IMR-90 (cell line): ENCODE results near the gene TRAPPC2L. TPM values are rescaled to one million over a fixed set of nuclear protein-coding genes. Genes with fewer than 3 reads are reported as not detected.

Experiments used
- ATAC-seq: fragments of 200-7000 bp; cut with Tn5 transposase; 2 replicates; pipeline ENCODE4 v1.9.1; 2020; ENCODE audit warnings: low read depth, mild to moderate bottlenecking, moderate library complexity
- BruUV-seq: library from RNA; stranded (reverse); fragments of 400-500 nt; replicated peaks from 2 replicates; lab custom pipeline; 2021; lab: Mats Ljungman, UMichigan
- CTCF ChIA-PET: fragments of 300-600 bp; formaldehyde crosslinking; extraction: SDS; loops from one replicate; lab custom pipeline; 2021; ENCODE audit warnings: antibody characterized with exemption; lab: Yijun Ruan, JAX
- POLR2A ChIA-PET: fragments of 300-600 bp; sonication (Branson Sonifier 250); formaldehyde crosslinking; loops from one replicate; lab custom pipeline; 2022; ENCODE audit warnings: antibody characterized with exemption; ENCODE audit not compliant: unreplicated experiment; lab: Charles Lee
- DNase-seq: peaks from one replicate; pipeline ENCODE4 v3.0.0; 2013
- H2AFZ ChIP-seq: replicated peaks from 2 replicates; pipeline ENCODE3; 2013; ENCODE audit warnings: low read length, mild to moderate bottlenecking; ENCODE audit not compliant: poor library complexity
- H2AK5ac ChIP-seq: 2 replicates; pipeline ENCODE4 v1.6.1; 2013; ENCODE audit warnings: low read depth, low read length, inconsistent platforms
- H2AK9ac ChIP-seq: replicated peaks from 2 replicates; pipeline ENCODE3; 2013; ENCODE audit warnings: mild to moderate bottlenecking, low read depth, low read length, moderate library complexity; ENCODE audit not compliant: poor library complexity
- H2BK120ac ChIP-seq: 2 replicates; pipeline ENCODE4 v1.6.1; 2013; ENCODE audit warnings: low read depth, low read length, inconsistent platforms
- H2BK15ac ChIP-seq: 3 replicates; pipeline ENCODE4 v1.6.1; 2013; ENCODE audit warnings: low read depth, low read length, inconsistent platforms
- H2BK20ac ChIP-seq: 2 replicates; pipeline ENCODE4 v1.6.1; 2013; ENCODE audit warnings: low read depth, mild to moderate bottlenecking, inconsistent platforms, low read length, moderate library complexity
- H2BK5ac ChIP-seq: 2 replicates; pipeline ENCODE4 v1.6.1; 2013; ENCODE audit warnings: mild to moderate bottlenecking, low read depth, low read length, inconsistent platforms; ENCODE audit not compliant: poor library complexity, severe bottlenecking
- H3K14ac ChIP-seq: replicated peaks from 2 replicates; pipeline ENCODE4 v1.6.1; 2013; ENCODE audit warnings: low read depth, low read length, inconsistent platforms
- H3K18ac ChIP-seq: 2 replicates; pipeline ENCODE4 v1.6.1; 2013; ENCODE audit warnings: low read depth, low read length, control low read depth
- H3K23ac ChIP-seq: 2 replicates; pipeline ENCODE4 v1.6.1; 2013; ENCODE audit warnings: low read depth, low read length, inconsistent platforms
- H3K27ac ChIP-seq: 2 replicates; pipeline ENCODE4 v1.5.1; 2013; ENCODE audit warnings: mild to moderate bottlenecking, control low read depth, low read length; ENCODE audit not compliant: insufficient read depth
- H3K27me3 ChIP-seq: 2 replicates; pipeline ENCODE4 v1.6.1; 2013; ENCODE audit warnings: low read length; ENCODE audit not compliant: control insufficient read depth, insufficient read depth
- H3K36me3 ChIP-seq: 2 replicates; pipeline ENCODE4 v1.6.1; 2013; ENCODE audit warnings: low read length, mixed read lengths; ENCODE audit not compliant: control insufficient read depth, insufficient read depth
- H3K4ac ChIP-seq: 2 replicates; pipeline ENCODE4 v1.6.1; 2013; ENCODE audit warnings: low read depth, low read length, inconsistent platforms
- H3K4me1 ChIP-seq: 2 replicates; pipeline ENCODE4 v1.6.1; 2013; ENCODE audit warnings: low read length, mixed read lengths; ENCODE audit not compliant: control insufficient read depth, insufficient read depth
- H3K4me2 ChIP-seq: 2 replicates; pipeline ENCODE4 v1.6.1; 2013; ENCODE audit warnings: low read depth, mild to moderate bottlenecking, control low read depth, low read length, moderate library complexity
- H3K4me3 ChIP-seq: 2 replicates; pipeline ENCODE4 v1.5.1; 2013; ENCODE audit warnings: low read depth, mild to moderate bottlenecking, control low read depth, low read length, moderate library complexity; ENCODE audit not compliant: insufficient read depth
- H3K56ac ChIP-seq: 2 replicates; pipeline ENCODE4 v1.6.1; 2013; ENCODE audit warnings: low read length, inconsistent platforms; ENCODE audit not compliant: insufficient read depth; ENCODE audit errors: extremely low read depth
- H3K79me1 ChIP-seq, 2 experiments: 2 replicates each; pipeline ENCODE4 v1.6.1; 2013; ENCODE audit warnings: low read length in 2 of 2, inconsistent platforms in 1 of 2, low read depth in 1 of 2
- H3K9ac ChIP-seq: 2 replicates; pipeline ENCODE4 v1.6.1; 2013; ENCODE audit warnings: low read depth, low read length, control low read depth
- H3K9me1 ChIP-seq: 2 replicates; pipeline ENCODE4 v1.6.1; 2013; ENCODE audit warnings: low read length, inconsistent platforms; ENCODE audit not compliant: insufficient read depth
- H3K9me3 ChIP-seq: 2 replicates; pipeline ENCODE4 v1.6.1; 2013; ENCODE audit warnings: low read length; ENCODE audit not compliant: control insufficient read depth, insufficient read depth
- H4K20me1 ChIP-seq: 2 replicates; pipeline ENCODE4 v1.6.1; 2013; ENCODE audit warnings: low read length, inconsistent platforms; ENCODE audit not compliant: insufficient read depth
- H4K5ac ChIP-seq: 2 replicates; pipeline ENCODE4 v1.6.1; 2013; ENCODE audit warnings: mild to moderate bottlenecking, low read depth, low read length, control low read depth
- H4K8ac ChIP-seq, 2 experiments: 2 replicates each; pipeline ENCODE4 v1.6.1; 2013; ENCODE audit warnings: low read depth in 2 of 2, low read length in 2 of 2, control low read depth in 1 of 2, inconsistent platforms in 1 of 2
- H4K91ac ChIP-seq: 2 replicates; pipeline ENCODE4 v1.6.1; 2013; ENCODE audit warnings: low read depth, low read length, inconsistent platforms; ENCODE audit not compliant: insufficient read depth
- RAD21 ChIP-seq: IDR thresholded peaks from 2 replicates; pipeline ENCODE4 v1.6.1; 2012; ENCODE audit warnings: low read length, improper control_type of control experiment
- WGBS, 2 experiments: methylation state at CpG; one replicate each; pipeline versions ENCODE4 v1.1.5 to v1.1.7; 2013; ENCODE audit warnings: missing lambda C conversion rate in 2 of 2; ENCODE audit not compliant: insufficient read length in 1 of 2; ENCODE audit errors: extremely low coverage in 2 of 2; 5-methylcytosine and 5-hydroxymethylcytosine counted together
- dilution Hi-C: fragments of 300-500 bp; cut with HindIII; formaldehyde crosslinking; loops from one replicate; pipeline ENCODE4 v1.14.3; 2018; ENCODE audit warnings: low sequenced_read_pairs; ENCODE audit not compliant: unreplicated experiment
- in situ Hi-C: fragments of 300-500 bp; cut with MboI; formaldehyde crosslinking; loops from 3 replicates; pipeline ENCODE4 v1.14.3; 2019; ENCODE audit warnings: low sequenced_read_pairs, inconsistent platforms, mixed read lengths
- intact Hi-C: fragments of 100-400 bp; cut with micrococcal nuclease; formaldehyde crosslinking; loops from 2 replicates; pipeline ENCODE4 v1.10.0; 2022
- polyA plus RNA-seq, 3 experiments: library from polyadenylated mRNA; depleted of rRNA; stranded (reverse); fragments of >200 nt; gene quantifications; 2 replicates each; pipeline ENCODE4 v1.2.3, GENCODE V29; 2012; ENCODE audit warnings: low replicate concordance in 1 of 3
- total RNA-seq: library from RNA; depleted of rRNA; stranded (reverse); fragments of >200 nt; gene quantifications from 2 replicates; pipeline ENCODE4 v1.2.3, GENCODE V29; 2012

TRAPPC2L gene
- total and polyA plus RNA-seq, 2 of the 4 experiments (the other 2 are of a cell fraction), result 102 to 109 TPM

DNA sequence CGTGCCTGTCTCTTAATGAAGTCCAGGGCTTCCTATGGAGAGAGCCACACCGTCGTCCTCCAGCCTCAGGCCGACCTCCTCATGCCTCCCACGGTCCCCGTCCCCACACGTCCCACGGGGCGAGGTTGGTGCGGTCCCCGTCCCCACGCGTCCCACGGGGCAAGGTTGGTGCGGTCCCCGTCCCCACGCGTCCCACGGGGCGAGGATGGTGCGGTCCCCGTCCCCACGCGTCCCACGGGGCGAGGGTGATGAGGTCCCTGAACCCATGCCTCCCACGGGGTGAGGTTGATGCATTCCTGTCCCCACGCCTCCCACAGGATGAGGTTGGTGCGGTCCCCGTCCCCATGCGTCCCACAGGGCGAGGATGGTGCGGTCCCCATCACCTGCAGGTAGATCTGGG is 21.1 kb upstream of the TRAPPC2L start:
- POLR2A ChIA-PET, result interaction anchor here (0.6 kb wide), 1 partner anchor 191 kb away, joined by 6 read pairs; no protein-coding TSS in a partner anchor
- Histone ChIP-seq H3K36me3 (peaks cover 33% of the 10 kb centered on the region), H3K9me3 (no peaks in the 10 kb centered on the region), H3K18ac (no peak overlapping the region), H2BK20ac (no peak overlapping the region), H4K8ac (no peak overlapping the region), H3K23ac (no peak overlapping the region), H3K4ac (no peak overlapping the region), H3K4me2 (no peak overlapping the region), H2AK5ac (no peak overlapping the region), H3K27ac (no peak overlapping the region), H2BK5ac (no peak overlapping the region), H2AFZ (no peak overlapping the region), H3K79me1 (no peaks in the 10 kb centered on the region), H2AK9ac (no peak overlapping the region), H2BK120ac (no peak overlapping the region), H4K5ac (no peak overlapping the region), H3K27me3 (no peaks in the 10 kb centered on the region), H3K9me1 (no peaks in the 10 kb centered on the region), H3K56ac (no peak overlapping the region), H4K20me1 (peaks cover 4% of the 10 kb centered on the region; the same call in 1 of the 2 replicates), H2BK15ac (no peak overlapping the region), H3K4me3 (no peak overlapping the region), H3K9ac (no peak overlapping the region), H3K4me1 (peaks cover under 1% of the 10 kb centered on the region; the same call in 1 of the 2 replicates), H3K14ac (no peak overlapping the region), H4K91ac (no peak overlapping the region)
- WGBS, 2 experiments, result 95% methylated on average over 24 of the region's 33 CpGs; no CpG with 5 or more reads in 1 of the 2 experiments
- CTCF ChIA-PET, result no interaction called here
- DNase-seq (no peak), ATAC-seq (no peak)
- intact Hi-C loops (no loop called here), in situ Hi-C loops (no loop called here), dilution Hi-C loops (no loop called here)
- TF ChIP-seq RAD21, result no peak
- no TSS peak for BruUV-seq
